HL-60 (cell line): ENCODE measurements around the gene CD44.

Experiments
- POLR2AphosphoS5 ChIP-seq: IDR thresholded peaks from 2 replicates; pipeline ENCODE4 v1.6.1; 2012; ENCODE audit warnings: low read depth
- SPI1 ChIP-seq: IDR thresholded peaks from 2 replicates; pipeline ENCODE4 v1.6.1; 2012; ENCODE audit warnings: low read depth, mild to moderate bottlenecking, borderline replicate concordance
- TF ChIP-seq, protein P1 (sequence below): IDR thresholded peaks from one replicate; pipeline ENCODE4 v1.5.1; 2011; ENCODE audit warnings: low read length, control low read depth, inconsistent platforms; ENCODE audit not compliant: insufficient read depth
- TF ChIP-seq, protein P2 (sequence below): IDR thresholded peaks from 2 replicates; pipeline ENCODE4 v1.6.1; 2012; ENCODE audit warnings: low read depth; ENCODE audit not compliant: insufficient replicate concordance

DNA sequence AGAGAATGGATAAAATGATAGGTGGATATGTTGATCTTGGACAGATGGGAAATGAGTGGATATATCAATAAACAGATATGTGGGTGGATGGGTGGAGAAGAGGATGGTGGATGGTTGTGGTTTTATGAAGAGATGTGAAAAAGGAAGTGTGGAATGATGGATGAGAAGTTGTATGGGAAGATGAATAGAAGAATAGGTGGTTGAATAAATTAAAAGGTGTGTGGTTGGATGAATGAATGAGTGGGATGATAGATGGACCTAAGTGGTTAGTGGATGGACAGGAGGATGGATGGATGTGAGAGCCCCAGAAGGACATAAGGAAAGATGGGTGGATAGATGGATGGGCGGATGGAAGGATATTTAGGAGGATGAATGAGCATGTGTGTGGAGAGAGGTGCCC is 913 bp upstream of the CD44 start:
- TF ChIP-seq, protein P1, sequence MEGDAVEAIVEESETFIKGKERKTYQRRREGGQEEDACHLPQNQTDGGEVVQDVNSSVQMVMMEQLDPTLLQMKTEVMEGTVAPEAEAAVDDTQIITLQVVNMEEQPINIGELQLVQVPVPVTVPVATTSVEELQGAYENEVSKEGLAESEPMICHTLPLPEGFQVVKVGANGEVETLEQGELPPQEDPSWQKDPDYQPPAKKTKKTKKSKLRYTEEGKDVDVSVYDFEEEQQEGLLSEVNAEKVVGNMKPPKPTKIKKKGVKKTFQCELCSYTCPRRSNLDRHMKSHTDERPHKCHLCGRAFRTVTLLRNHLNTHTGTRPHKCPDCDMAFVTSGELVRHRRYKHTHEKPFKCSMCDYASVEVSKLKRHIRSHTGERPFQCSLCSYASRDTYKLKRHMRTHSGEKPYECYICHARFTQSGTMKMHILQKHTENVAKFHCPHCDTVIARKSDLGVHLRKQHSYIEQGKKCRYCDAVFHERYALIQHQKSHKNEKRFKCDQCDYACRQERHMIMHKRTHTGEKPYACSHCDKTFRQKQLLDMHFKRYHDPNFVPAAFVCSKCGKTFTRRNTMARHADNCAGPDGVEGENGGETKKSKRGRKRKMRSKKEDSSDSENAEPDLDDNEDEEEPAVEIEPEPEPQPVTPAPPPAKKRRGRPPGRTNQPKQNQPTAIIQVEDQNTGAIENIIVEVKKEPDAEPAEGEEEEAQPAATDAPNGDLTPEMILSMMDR = no peak
- TF ChIP-seq POLR2AphosphoS5 (no peak), SPI1 (no peak)
- TF ChIP-seq, protein P2, sequence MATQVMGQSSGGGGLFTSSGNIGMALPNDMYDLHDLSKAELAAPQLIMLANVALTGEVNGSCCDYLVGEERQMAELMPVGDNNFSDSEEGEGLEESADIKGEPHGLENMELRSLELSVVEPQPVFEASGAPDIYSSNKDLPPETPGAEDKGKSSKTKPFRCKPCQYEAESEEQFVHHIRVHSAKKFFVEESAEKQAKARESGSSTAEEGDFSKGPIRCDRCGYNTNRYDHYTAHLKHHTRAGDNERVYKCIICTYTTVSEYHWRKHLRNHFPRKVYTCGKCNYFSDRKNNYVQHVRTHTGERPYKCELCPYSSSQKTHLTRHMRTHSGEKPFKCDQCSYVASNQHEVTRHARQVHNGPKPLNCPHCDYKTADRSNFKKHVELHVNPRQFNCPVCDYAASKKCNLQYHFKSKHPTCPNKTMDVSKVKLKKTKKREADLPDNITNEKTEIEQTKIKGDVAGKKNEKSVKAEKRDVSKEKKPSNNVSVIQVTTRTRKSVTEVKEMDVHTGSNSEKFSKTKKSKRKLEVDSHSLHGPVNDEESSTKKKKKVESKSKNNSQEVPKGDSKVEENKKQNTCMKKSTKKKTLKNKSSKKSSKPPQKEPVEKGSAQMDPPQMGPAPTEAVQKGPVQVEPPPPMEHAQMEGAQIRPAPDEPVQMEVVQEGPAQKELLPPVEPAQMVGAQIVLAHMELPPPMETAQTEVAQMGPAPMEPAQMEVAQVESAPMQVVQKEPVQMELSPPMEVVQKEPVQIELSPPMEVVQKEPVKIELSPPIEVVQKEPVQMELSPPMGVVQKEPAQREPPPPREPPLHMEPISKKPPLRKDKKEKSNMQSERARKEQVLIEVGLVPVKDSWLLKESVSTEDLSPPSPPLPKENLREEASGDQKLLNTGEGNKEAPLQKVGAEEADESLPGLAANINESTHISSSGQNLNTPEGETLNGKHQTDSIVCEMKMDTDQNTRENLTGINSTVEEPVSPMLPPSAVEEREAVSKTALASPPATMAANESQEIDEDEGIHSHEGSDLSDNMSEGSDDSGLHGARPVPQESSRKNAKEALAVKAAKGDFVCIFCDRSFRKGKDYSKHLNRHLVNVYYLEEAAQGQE = no peak
